RCC 7860 (cell line): ENCODE measurements around the gene LYPD1.

ENCODE experiments used
- DNase-seq: peaks from one replicate; pipeline ENCODE4 v3.0.0-alpha.2; 2015; ENCODE audit warnings: low spot score
- FAIRE-seq: peaks from 2 replicates; lab custom pipeline; 2012; peaks lifted over from hg19 to GRCh38; lab: Jason Lieb, UNC

Gene LYPD1

DNA sequence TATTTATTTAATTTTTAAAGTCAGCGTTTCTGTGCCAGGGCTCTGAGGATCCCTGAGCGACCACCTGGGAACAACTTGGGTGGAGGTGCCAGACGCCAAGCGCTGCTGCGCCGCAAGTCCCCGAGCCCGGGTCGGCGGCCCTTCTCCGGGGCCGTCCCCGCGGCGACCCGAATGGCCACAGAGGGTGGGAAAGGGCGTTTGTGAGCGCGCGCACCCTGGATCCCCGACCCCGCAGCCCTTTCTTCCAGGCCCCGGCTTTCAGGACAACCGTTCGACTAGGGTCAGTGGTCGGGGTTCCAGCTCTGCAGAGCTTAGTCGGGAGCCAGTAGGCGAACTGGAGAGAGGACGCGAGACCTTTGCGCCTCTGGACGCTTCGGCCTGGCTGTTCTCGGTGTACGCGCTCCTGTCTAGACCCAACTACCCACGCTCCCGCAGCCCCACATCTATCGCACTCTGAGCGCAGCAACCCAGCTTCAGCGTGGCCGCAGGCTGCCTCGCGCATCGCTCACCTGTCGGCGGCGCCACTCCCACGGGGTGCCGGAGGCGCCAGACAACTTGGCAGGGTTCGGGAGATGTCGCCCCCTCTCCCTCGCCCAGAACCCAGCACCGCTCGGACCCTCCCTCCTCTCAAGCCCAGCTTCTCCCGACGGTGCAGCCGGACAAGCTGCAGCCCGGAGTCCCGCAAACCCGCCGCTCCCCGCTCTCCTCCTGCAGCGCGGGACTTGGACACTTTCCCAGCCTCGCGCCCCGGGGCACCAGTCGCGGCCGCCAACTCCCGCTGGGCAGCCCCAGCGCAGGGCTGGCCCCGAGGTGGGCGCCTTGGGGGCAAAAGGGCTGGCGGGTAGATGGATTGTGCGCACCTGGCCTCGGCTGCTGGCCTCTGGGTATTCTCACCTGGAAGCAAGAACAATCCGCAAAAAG is 758 bp downstream of the LYPD1 start:
- DNase-seq (no peak), FAIRE-seq (no peak)

DNA sequence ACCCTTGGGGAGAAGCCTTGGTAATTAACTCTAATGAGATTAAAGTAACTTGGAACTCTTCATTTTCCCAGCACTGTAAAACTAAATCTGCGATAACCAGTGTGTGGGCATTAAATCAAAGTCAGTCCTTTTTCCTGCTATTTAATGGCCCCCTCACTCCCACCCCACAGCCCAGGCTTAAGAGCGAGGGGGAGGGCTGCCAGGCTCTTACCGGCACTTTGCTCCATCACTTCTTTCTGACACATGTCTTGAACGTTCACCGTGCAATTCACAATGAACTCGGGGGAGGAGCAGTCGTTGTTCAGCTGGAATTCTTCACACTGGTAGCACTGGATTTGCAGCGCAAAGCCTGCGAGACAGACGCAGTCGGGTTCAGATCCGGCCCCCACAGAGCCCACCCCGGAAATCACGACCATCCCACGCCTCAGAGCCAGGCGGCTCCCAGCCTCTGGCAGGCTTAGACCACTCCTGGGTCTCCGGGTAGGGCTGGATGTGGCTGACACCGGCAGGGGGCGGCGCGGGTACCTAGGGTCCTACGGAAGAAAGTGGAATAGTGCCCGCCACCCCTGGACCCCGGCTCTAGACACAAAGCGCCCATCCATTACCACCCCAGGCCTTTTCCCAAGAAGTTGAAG is 1.7 kb downstream of the LYPD1 start:
- FAIRE-seq (no peak), DNase-seq (no peak)

DNA sequence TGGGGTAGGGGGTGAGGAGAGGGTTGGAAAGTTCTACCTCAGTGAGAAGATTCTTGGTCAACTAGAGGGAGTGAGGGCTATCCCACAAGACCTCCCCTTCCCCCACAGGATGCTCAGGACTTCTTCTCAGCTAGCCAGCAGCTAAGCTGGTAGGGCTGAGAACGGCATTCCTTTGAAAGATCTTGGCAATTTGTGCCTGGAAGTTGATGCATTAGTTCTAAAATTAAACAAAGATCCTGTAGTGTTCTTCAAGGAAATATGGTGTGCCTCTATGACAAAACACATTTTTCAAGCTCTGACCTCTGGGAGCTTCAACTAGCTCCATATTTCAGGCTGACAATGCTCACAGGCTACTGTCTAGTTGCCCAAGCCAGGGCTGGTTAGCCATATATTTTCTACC is 2.3 kb downstream of the LYPD1 start:
- FAIRE-seq, result no peak
- DNase-seq, result no peak

DNA sequence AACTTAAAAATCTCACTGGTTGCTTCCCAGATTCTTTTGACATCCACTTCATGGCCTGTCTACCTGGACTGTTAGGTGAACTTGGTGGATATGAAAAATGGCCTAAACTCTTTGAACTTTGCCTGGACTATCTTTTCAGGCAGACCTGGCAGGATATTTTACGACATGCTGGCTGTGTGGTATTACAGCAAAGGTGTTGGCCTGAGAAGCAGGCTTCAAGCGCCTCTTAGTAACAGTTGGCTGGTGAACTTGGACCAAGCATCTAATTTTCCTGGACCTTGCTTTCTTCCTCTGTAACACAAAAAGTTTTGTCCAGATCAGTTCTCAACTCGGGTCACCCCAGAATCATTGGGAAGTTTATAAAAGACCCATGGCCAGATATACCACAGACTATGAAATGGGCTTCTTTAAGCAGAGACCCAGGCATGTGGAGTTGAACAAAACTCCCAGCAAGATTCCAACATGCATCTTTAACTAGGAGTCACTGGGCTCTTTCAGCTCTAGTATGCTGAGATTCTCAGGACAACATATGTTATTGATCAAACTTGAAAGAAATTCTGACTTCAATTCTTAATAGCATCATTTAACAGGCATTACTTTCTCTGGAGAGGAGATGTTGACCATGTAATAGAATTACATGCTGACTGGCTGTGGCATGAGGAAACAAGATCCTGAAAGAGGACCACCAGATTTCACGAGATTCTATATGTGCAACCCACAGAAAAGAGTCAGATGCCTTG is 4.4 kb downstream of the LYPD1 start:
- DNase-seq (no peak), FAIRE-seq (no peak)

DNA sequence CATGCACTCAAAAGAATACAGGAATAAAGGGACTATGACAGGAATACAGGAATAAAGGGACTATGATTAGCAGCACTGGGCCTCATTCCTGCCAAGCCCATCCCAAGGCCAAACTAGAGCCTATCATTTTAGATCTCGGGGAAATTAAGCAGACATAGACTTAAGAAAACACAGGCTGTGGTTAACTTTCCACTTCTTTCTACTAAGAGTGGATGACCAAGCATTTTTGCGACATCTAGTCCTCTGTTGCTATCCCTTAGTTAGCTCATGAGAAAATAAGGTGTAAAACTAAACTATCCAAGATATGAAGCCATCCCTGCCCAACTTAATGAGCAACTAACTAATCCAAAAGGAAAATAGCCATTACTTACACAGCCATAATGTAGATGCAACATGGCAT is 5.9 kb downstream of the LYPD1 start:
- no peak for DNase-seq
- no peak for FAIRE-seq

DNA sequence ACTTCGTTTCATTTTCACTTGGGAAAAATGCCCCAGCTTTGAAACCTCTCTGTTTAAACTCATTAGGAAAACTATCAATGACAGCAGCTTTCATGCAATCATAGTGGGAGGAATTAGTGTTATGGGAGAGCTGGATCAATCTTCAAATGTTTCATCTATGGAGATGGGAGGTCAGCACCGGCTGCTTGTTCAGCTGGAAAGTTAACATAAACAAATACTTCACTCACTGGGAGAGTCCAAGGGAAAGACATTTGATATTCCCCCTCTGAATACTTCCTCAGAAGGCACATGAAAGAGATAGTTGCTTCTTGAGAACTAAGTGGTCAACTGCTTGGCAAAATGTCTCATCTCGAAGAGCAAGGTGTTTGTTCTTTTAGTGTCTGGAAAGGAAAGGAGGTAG is 7.3 kb downstream of the LYPD1 start:
- FAIRE-seq, result no peak

DNA sequence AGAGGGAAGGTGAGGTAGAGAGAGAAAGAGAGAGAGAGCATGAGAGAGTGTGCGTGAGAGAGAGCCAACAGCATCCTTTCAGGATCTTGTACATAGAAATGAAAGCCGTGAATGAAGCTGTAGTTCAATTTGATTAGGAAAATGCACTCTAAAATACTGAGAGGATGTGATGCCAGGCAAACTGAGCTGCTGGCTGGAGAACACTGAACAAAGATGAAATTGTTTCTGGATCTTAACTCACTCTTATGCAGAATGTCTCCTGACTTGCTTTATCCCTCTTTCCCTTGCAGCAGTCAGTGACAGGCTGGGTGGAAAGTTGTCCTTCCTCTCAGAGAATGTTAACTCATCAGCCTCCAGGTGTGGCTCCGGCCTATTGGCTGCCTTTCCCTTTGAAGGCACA is 10.7 kb downstream of the LYPD1 start:
- DNase-seq (no peak), FAIRE-seq (no peak)

More for the DNA sequence above, 7.3 kb downstream of the LYPD1 start:
- DNase-seq, result no peak

DNA sequence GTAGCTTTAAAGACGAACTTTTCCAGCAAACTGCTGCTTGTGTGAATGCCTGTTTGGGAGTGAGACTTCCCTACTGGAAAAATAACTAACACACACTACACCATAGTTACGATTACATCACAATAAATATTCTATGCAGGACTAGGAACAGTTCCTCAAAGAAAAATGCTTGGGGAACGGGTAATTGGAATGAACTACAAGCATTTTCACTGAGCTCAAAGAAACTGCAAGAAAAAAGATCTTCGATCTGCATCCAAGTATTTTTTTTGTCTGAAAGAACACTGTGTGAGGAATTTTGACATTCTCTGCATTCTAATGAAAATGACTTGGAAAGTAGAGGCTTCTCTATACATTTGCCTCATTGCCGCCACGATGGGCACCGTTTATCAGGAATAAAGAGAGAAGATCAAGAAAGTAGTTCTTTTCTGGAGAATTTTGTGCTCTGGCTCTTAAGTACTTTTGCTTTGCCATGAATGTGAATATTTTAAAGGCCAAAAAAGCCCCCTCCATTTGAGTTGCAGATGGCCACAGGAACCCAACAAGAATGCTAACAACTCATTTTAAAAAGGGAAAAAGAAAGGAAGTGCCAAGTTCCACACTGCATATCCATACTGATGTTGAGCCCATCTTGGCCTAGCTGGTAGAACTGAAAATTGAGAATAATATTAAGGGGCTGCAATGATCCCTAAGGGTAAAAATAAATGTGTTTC is 13.6 kb downstream of the LYPD1 start:
- DNase-seq, result no peak

DNA sequence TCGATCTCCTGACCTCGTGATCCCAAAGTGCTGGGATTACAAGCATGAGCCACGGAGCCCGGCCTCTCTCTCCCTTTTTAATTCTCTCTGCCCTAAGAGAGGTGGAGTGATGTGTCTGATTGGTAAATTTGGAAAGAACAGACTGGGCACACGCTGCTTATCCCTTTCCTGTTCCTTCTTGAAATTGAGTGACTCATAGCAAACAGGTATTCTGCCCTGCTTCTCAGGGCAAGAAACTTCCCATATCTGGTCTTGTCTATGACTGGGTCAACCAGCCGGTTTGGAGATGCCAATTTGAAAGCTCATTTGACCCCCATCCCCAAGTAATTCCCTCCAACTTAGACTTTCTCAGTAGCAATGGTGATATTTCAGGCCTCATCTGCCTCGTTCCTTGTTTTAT is 15.0 kb downstream of the LYPD1 start:
- DNase-seq (no peak), FAIRE-seq (no peak)

More for the DNA sequence above, 13.6 kb downstream of the LYPD1 start:
- FAIRE-seq, result no peak

DNA sequence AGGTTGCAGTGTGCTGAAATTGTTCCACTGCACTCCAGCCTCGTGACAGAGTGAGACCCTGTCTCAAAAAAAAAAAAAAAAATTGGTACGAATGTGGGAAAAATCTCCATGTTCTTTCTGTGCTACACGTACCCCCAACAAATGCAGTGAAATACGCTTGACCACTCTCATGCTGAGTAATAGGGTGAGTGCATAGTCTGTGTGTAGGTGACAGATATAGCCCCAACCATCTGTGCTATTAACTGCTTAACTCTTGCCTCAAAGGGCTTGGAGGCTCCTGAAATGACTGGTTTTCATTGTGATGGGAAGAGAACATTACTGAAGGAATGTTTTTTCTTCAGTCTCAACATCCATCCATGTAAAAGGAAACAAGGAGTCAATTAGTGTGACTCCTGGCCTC is 15.7 kb downstream of the LYPD1 start:
- no peak for FAIRE-seq

DNA sequence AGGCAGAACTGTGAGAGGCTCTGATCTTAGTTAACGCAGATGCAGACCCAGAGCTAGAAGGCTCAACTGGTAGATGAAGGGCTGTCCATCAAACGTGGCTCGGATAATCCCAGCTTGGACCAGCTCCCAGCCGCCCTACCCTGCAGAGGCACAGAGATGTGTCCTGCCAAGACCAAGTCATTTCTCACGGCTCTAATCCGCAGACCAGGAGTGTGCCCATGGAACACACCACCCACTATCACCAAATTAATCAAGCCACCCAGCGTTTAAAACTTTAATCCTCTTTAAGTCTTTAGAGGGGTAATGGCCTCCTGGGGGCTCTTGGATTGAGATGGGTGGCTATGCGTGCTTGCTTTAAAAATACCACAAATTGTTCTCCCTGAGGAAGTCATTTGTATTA is 17.5 kb downstream of the LYPD1 start:
- no peak for DNase-seq

More for the DNA sequence above, 15.7 kb downstream of the LYPD1 start:
- no peak for DNase-seq

DNA sequence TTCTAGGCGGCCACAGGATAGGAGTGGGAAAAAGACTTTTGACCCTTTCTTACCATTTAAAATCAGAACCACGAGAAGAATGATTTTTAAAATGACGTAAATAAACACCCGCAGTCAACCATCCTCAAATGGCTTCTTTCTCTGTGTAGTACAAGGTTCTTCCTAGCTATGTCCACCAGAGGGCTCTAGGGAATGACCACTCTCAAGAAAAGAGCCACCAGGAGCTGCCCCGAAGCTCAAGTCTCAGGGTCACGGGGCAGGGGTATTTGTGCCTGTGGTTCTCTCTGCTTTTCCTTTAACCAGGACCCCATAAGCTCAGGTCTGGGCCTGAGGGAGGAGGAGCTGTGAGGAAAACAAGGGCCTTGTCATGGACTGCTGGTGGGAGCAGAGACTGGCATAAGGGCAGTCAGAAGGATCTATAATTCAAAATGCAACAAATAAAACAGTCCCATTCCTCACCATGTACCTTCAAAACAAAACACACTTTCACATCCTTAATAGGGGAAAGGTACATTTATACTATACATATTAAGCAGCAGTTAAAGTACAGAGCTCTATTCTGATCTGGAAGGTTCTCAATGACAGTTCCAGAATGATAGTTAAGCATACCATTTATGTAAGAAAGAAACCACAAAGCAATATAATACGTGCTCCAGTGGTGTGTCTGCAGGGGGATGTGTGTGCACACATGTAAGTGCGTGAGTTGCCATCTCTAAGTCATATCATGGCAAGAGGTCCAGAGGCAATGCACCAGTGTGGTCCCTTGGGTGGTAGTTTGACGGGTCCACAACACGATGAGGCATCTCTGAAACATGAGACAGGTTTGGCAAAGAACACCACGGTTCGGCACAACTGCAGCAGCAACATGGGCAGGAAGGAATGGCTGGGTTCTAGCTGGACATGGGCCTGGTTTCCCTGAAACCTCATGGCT is 18.6 kb downstream of the LYPD1 start:
- no peak for FAIRE-seq
- peak; percentile 20 for DNase-seq

More for the DNA sequence above, 17.5 kb downstream of the LYPD1 start:
- FAIRE-seq, result no peak

DNA sequence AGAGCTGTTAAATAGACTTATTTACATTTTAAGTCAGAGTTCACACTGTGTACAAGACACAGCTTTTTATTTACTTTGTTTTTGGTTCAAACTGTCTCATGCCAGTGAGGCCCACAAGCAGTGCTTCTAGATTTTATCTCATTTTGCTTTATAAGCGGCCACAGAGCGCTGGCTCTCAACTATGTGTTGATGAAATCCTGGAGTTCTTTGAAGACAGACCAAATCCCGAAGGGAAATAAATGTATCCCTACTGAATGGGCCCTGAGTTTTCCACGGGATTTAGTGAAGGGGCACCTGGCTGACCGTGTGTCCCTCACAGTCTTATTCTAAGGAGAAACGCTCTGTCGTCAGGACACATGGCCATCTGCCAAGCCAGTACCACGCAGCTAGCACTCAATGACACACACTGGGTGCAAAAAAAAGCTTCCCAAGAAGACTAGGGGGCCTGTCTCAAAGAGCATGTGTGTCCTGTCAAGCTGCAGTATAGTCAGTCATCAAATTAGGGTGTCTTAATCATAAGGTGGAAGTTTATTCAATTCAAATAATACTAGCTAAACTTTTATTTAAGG is 23.4 kb downstream of the LYPD1 start:
- FAIRE-seq (no peak), DNase-seq (no peak)

DNA sequence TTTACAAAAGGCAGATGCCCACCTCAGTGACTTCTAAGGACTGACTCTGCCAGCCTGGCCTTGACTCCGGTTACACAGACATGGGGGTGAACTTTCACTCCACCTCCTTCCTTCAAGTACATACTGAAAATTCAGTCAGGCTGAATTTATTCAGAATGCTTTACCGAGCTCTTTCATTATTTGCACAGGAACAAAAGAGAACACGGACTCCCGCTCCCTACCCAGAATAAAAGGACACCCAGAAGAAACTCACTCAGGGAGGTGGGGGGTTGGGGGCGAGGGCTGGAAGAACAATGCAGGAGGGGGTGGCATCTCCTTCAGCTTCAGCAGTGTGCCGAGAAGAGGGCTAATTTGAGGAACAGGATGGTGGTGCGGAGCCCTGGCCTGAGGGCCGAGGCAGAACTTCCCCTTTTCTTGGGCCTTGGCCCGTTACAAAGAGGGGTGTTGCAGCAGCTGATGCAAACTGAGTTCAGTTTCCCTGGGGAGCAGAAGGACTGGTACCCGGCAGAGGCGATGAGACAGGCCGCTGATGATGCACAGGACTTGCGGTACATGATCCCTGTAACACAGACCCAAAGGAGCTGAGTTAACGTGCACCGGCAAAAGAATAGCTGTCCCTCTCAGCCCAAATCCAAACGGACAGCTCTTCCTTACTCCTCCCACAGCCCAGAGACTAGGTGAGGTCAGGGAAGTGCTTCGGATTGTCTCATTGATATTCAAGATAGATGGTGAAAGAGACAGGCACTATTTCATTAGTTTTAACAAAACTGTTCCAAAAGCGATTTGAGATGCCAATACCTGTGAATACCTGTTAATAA is 24.1 kb downstream of the LYPD1 start:
- no peak for DNase-seq
- FAIRE-seq, result no peak

DNA sequence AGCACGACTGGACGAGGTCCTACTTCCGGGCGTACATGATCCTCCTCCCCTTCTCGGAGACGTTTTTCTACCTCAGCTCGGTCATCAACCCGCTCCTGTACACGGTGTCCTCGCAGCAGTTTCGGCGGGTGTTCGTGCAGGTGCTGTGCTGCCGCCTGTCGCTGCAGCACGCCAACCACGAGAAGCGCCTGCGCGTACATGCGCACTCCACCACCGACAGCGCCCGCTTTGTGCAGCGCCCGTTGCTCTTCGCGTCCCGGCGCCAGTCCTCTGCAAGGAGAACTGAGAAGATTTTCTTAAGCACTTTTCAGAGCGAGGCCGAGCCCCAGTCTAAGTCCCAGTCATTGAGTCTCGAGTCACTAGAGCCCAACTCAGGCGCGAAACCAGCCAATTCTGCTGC is 24.8 kb downstream of the LYPD1 start:
- no peak for FAIRE-seq
- no peak for DNase-seq

DNA sequence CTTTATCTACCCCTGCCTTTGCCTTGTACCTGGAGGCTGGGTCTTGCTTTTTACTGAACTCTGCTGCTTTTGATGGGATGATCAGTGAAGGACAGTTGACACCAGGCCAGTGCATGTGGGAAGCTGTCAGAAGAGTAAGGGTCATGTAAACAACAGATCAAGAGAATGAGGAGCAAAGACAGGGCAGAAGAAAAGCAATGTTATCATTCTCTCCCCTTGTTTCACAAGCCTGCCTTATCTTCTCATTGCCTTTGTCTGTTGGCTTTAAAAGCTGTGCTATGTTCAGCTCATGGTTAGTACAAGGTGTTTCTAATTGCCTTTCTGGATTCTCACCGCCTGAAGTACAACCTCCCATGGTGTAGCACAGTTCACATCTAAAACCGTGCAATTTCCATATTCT is 27.6 kb downstream of the LYPD1 start:
- FAIRE-seq (no peak), DNase-seq (no peak)

DNA sequence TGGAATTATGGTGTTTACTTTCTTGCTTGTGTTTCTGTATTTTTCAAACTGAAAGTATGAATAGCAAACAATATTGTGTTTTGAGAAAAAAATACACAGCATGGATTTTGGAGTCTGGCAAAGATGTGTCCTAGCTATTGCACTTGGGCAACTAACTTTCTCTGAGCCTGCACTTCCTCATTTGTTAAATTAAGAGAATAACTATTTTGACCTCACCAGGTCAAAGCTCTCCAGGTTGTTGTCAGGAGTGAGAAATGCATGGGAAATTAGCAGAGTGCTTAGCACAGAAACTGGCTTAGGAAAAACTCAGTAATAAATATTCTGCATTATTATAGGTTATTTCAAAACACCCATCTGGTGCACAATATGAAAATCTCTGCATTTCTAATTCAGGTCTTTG is 28.2 kb downstream of the LYPD1 start:
- no peak for FAIRE-seq
- no peak for DNase-seq

DNA sequence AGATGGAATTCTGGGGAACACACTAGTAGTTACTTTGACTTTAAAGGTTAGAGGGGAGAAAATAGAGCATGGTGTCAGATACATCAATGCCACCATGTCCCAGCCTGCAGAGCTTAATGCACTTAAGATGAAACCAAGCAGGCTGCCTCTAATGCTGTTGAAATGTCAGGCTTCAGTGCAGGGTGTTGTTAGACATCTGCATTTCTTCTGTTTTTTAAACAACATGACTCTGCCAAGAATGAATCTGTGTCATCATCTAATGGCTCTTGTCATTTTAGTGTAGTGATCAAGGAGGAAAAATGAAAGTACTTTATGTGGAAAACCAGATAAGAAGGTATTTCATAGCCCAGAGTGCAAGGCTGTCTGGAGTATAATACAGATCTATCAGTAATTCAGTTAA is 29.9 kb downstream of the LYPD1 start:
- no peak for DNase-seq
- FAIRE-seq, result no peak
